ENCODE results near the gene CLDN18. TPM values are rescaled to one million over a fixed set of nuclear protein-coding genes. Genes with fewer than 3 reads are reported as not detected.

Gene CLDN18
- total RNA-seq, 2 donors from 2014 or later, result not detected

- Mint-ChIP-seq H3K4me3 (no peak overlapping the region), H3K9me3 (no peaks in the 10 kb centered on the region), H3K27me3 (peaks cover 12% of the 10 kb centered on the region), H3K36me3 (ENCODE audit: low read depth) (no peaks in the 10 kb centered on the region), H3K27ac (no peak overlapping the region), H3K4me1 (no peaks in the 10 kb centered on the region)
- no peak for ATAC-seq (replicated peaks)
These were observed 2.1 kb upstream of the CLDN18 start for GRCh38 chr3:138007898-138008297.

GRCh38 chr3:138010273-138010590 lies 267 bp downstream of the CLDN18 start:
- H3K27ac Mint-ChIP-seq, result no peak overlapping the region
- H3K36me3 Mint-ChIP-seq (ENCODE audit: low read depth), result no peaks in the 10 kb centered on the region
- H3K4me1 Mint-ChIP-seq, result no peaks in the 10 kb centered on the region
- no peak for ATAC-seq (replicated peaks)
- H3K27me3 Mint-ChIP-seq, result peaks cover 12% of the 10 kb centered on the region
- no peak overlapping the region for H3K4me3 Mint-ChIP-seq
- H3K9me3 Mint-ChIP-seq, result no peaks in the 10 kb centered on the region

GRCh38 chr3:138011722-138012121 lies 1.8 kb downstream of the CLDN18 start:
- no peak overlapping the region for H3K4me3 Mint-ChIP-seq
- H3K27me3 Mint-ChIP-seq, result peaks cover 12% of the 10 kb centered on the region
- no peaks in the 10 kb centered on the region for H3K36me3 Mint-ChIP-seq (ENCODE audit: low read depth)
- no peak for ATAC-seq (replicated peaks)
- no peak overlapping the region for H3K27ac Mint-ChIP-seq
- no peaks in the 10 kb centered on the region for H3K4me1 Mint-ChIP-seq
- H3K9me3 Mint-ChIP-seq, result no peaks in the 10 kb centered on the region

GRCh38 chr3:138012526-138012925 lies 2.6 kb downstream of the CLDN18 start:
- H3K4me3 Mint-ChIP-seq, result no peak overlapping the region
- no peaks in the 10 kb centered on the region for H3K36me3 Mint-ChIP-seq (ENCODE audit: low read depth)
- no peaks in the 10 kb centered on the region for H3K4me1 Mint-ChIP-seq
- H3K9me3 Mint-ChIP-seq, result no peaks in the 10 kb centered on the region
- no peak overlapping the region for H3K27ac Mint-ChIP-seq
- peaks cover 6% of the 10 kb centered on the region for H3K27me3 Mint-ChIP-seq
- ATAC-seq (replicated peaks), result no peak

- H3K27me3 Mint-ChIP-seq, result peaks cover 6% of the 10 kb centered on the region
- no peak overlapping the region for H3K27ac Mint-ChIP-seq
- no peak overlapping the region for H3K4me3 Mint-ChIP-seq
- ATAC-seq (replicated peaks), result no peak
- H3K36me3 Mint-ChIP-seq (ENCODE audit: low read depth), result no peaks in the 10 kb centered on the region
- H3K4me1 Mint-ChIP-seq, result no peaks in the 10 kb centered on the region
- no peaks in the 10 kb centered on the region for H3K9me3 Mint-ChIP-seq
These were observed 6.1 kb downstream of the CLDN18 start for GRCh38 chr3:138016065-138016464.

- Mint-ChIP-seq H3K27me3 (no peaks in the 10 kb centered on the region), H3K4me3 (no peak overlapping the region), H3K4me1 (no peaks in the 10 kb centered on the region), H3K36me3 (ENCODE audit: low read depth) (no peaks in the 10 kb centered on the region), H3K9me3 (no peaks in the 10 kb centered on the region), H3K27ac (no peak overlapping the region)
- ATAC-seq (replicated peaks), result no peak
These were observed 9.5 kb downstream of the CLDN18 start for GRCh38 chr3:138019281-138020069.

- H3K4me3 Mint-ChIP-seq, result no peak overlapping the region
- ATAC-seq (replicated peaks), result peak; percentile 39
- H3K27ac Mint-ChIP-seq, result no peak overlapping the region
- H3K9me3 Mint-ChIP-seq, result no peaks in the 10 kb centered on the region
- no peaks in the 10 kb centered on the region for H3K4me1 Mint-ChIP-seq
- no peaks in the 10 kb centered on the region for H3K36me3 Mint-ChIP-seq (ENCODE audit: low read depth)
- peaks cover 4% of the 10 kb centered on the region for H3K27me3 Mint-ChIP-seq
These were observed 13.8 kb downstream of the CLDN18 start for GRCh38 chr3:138023754-138024153.

GRCh38 chr3:138025553-138025952 lies 15.6 kb downstream of the CLDN18 start:
- no peak for ATAC-seq (replicated peaks)
- Mint-ChIP-seq H3K9me3 (no peaks in the 10 kb centered on the region), H3K4me1 (no peaks in the 10 kb centered on the region), H3K27me3 (peaks cover 4% of the 10 kb centered on the region), H3K36me3 (ENCODE audit: low read depth) (no peaks in the 10 kb centered on the region), H3K27ac (no peak overlapping the region), H3K4me3 (no peak overlapping the region)

GRCh38 chr3:138027821-138028220 lies 17.9 kb downstream of the CLDN18 start:
- Mint-ChIP-seq H3K4me1 (no peaks in the 10 kb centered on the region), H3K9me3 (no peaks in the 10 kb centered on the region), H3K4me3 (no peak overlapping the region), H3K36me3 (ENCODE audit: low read depth) (no peaks in the 10 kb centered on the region), H3K27me3 (peaks cover 6% of the 10 kb centered on the region), H3K27ac (no peak overlapping the region)
- ATAC-seq (replicated peaks), result no peak

GRCh38 chr3:138030734-138031280 lies 20.8 kb downstream of the CLDN18 start:
- no peak for ATAC-seq (replicated peaks)
- no peak overlapping the region for H3K4me3 Mint-ChIP-seq
- H3K9me3 Mint-ChIP-seq, result no peaks in the 10 kb centered on the region
- no peak overlapping the region for H3K27ac Mint-ChIP-seq
- H3K4me1 Mint-ChIP-seq, result no peaks in the 10 kb centered on the region
- H3K36me3 Mint-ChIP-seq (ENCODE audit: low read depth), result no peaks in the 10 kb centered on the region
- peaks cover 20% of the 10 kb centered on the region for H3K27me3 Mint-ChIP-seq

GRCh38 chr3:138031536-138031935 lies 21.6 kb downstream of the CLDN18 start:
- ATAC-seq (replicated peaks), result no peak
- no peak overlapping the region for H3K27ac Mint-ChIP-seq
- no peaks in the 10 kb centered on the region for H3K9me3 Mint-ChIP-seq
- H3K36me3 Mint-ChIP-seq (ENCODE audit: low read depth), result no peaks in the 10 kb centered on the region
- H3K4me1 Mint-ChIP-seq, result no peaks in the 10 kb centered on the region
- H3K27me3 Mint-ChIP-seq, result peaks cover 20% of the 10 kb centered on the region
- no peak overlapping the region for H3K4me3 Mint-ChIP-seq

GRCh38 chr3:138032567-138032966 lies 22.6 kb downstream of the CLDN18 start:
- Mint-ChIP-seq H3K36me3 (ENCODE audit: low read depth) (no peaks in the 10 kb centered on the region), H3K4me1 (no peaks in the 10 kb centered on the region), H3K4me3 (no peak overlapping the region), H3K27ac (no peak overlapping the region), H3K27me3 (peaks cover 23% of the 10 kb centered on the region), H3K9me3 (no peaks in the 10 kb centered on the region)
- ATAC-seq (replicated peaks), result no peak

GRCh38 chr3:138033202-138033691 lies 23.3 kb downstream of the CLDN18 start:
- Mint-ChIP-seq H3K36me3 (ENCODE audit: low read depth) (no peaks in the 10 kb centered on the region), H3K9me3 (no peaks in the 10 kb centered on the region), H3K27ac (no peak overlapping the region), H3K27me3 (peaks cover 28% of the 10 kb centered on the region), H3K4me3 (no peak overlapping the region), H3K4me1 (no peaks in the 10 kb centered on the region)
- ATAC-seq (replicated peaks), result no peak

GRCh38 chr3:138034918-138035317 lies 25.0 kb downstream of the CLDN18 start:
- Mint-ChIP-seq H3K4me1 (no peaks in the 10 kb centered on the region), H3K27me3 (peaks cover 34% of the 10 kb centered on the region), H3K9me3 (no peaks in the 10 kb centered on the region), H3K27ac (no peak overlapping the region), H3K36me3 (ENCODE audit: low read depth) (no peaks in the 10 kb centered on the region), H3K4me3 (no peak overlapping the region)
- ATAC-seq (replicated peaks), result no peak

- Mint-ChIP-seq H3K27me3 (peaks cover 34% of the 10 kb centered on the region), H3K4me1 (no peaks in the 10 kb centered on the region), H3K27ac (no peak overlapping the region), H3K9me3 (no peaks in the 10 kb centered on the region), H3K4me3 (no peak overlapping the region), H3K36me3 (ENCODE audit: low read depth) (no peaks in the 10 kb centered on the region)
- no peak for ATAC-seq (replicated peaks)
These were observed 26.6 kb downstream of the CLDN18 start for GRCh38 chr3:138036572-138036971.
